Endothelial cell of umbilical vein (primary cell): ENCODE data around the gene TRIM39.

ENCODE experiments used
- CTCF ChIP-seq, 2 donors: IDR thresholded peaks; 1 replicate in 1 of 2; 2 replicates in 1 of 2; pipeline ENCODE4 v1.5.1; 2011; ENCODE audit warnings: low read length in 2 of 2, mild to moderate bottlenecking in 2 of 2, moderate library complexity in 2 of 2, control low read depth in 1 of 2, inconsistent platforms in 1 of 2, low read depth in 1 of 2; ENCODE audit not compliant: insufficient read depth in 1 of 2; ENCODE audit errors: extremely low read depth in 1 of 2
- POLR2A ChIP-seq: IDR thresholded peaks from 2 replicates; pipeline ENCODE4 v1.6.1; 2012; ENCODE audit warnings: low read depth, mild to moderate bottlenecking, control low read depth, low read length

GRCh38 chr6:30357678-30358540 lies 31.2 kb downstream of the TRIM39 start:
- TF ChIP-seq POLR2A (no peak), CTCF (IDR thresholded peaks at IDR 0.05; ENCODE audit: extremely low read depth in 1 of 2, insufficient read depth in 1 of 2, low read depth in 1 of 2, low read length in 2 of 2) (peak; percentile 79 to 83)
